K562 (cell line): ENCODE results near the gene NTRK2. TPM values are rescaled to one million over a fixed set of nuclear protein-coding genes. Genes with fewer than 3 reads are reported as not detected.

Experiments
- ATAC-seq: fragments of 200-7000 bp; cut with Tn5 transposase; 3 replicates; pipeline ENCODE4 v1.9.1; 2020; ENCODE audit warnings: moderate library complexity
- BruUV-seq: library from RNA; stranded (reverse); fragments of 400-500 nt; replicated peaks from 2 replicates; lab custom pipeline; 2021; lab: Mats Ljungman, UMichigan
- CTCF ChIA-PET: fragments of 300-600 bp; formaldehyde crosslinking; extraction: SDS; loops from one replicate; lab custom pipeline; 2021; ENCODE audit warnings: low intra/inter-chr PET ratio; lab: Yijun Ruan, JAX
- POLR2A ChIA-PET: fragments of 300-600, 350-650 bp; sonication (Branson Sonifier 250); formaldehyde crosslinking; extraction: SDS; loops from one replicate; lab custom pipeline; 2021; ENCODE audit warnings: antibody characterized with exemption, inconsistent platforms; lab: Yijun Ruan, JAX
- DNase-seq, 4 experiments: peaks; one replicate each; pipeline versions ENCODE4 v3.0.0 to v3.0.0-alpha.2; 2011 to 2018; ENCODE audit warnings: low spot score in 3 of 4, mixed read lengths in 3 of 4; ENCODE audit errors: extremely low read depth in 1 of 4
- FAIRE-seq: peaks from 2 replicates; lab custom pipeline; 2011; peaks lifted over from hg19 to GRCh38; lab: Jason Lieb, UNC
- H2AFZ ChIP-seq: 2 replicates; pipeline ENCODE4 v1.6.0; 2011; ENCODE audit warnings: low read depth, low read length, control low read depth, inconsistent platforms
- H3K27ac ChIP-seq: fragments of 200-600 bp; 3 replicates; pipeline ENCODE4 v1.8.0; 2011; ENCODE audit warnings: low read depth, mild to moderate bottlenecking, control low read depth, inconsistent platforms, low read length, moderate library complexity, mixed read lengths; ENCODE audit errors: extremely low read depth
- H3K27me3 ChIP-seq, 2 experiments: fragments of 300-600 bp in 1 of 2; 2 replicates in 1 of 2; 3 replicates in 1 of 2; pipeline versions ENCODE4 v1.6.0 to v1.8.0; 2011; ENCODE audit warnings: inconsistent platforms in 2 of 2, low read length in 2 of 2, mild to moderate bottlenecking in 1 of 2, mixed read lengths in 1 of 2, moderate library complexity in 1 of 2; ENCODE audit not compliant: control insufficient read depth in 2 of 2, insufficient read depth in 2 of 2
- H3K36me3 ChIP-seq: fragments of 300-600 bp; 3 replicates; pipeline ENCODE4 v1.8.0; 2011; ENCODE audit warnings: mild to moderate bottlenecking, low read length, inconsistent platforms; ENCODE audit not compliant: control insufficient read depth, insufficient read depth
- H3K4me1 ChIP-seq, 2 experiments: fragments of 200-600 bp in 1 of 2; replicated peaks in 1 of 2; 2 replicates in 1 of 2; 3 replicates in 1 of 2; pipeline versions ENCODE4 v1.5.1 to v1.8.0; 2011; ENCODE audit warnings: inconsistent platforms in 2 of 2, low read length in 2 of 2, mild to moderate bottlenecking in 1 of 2, mixed read lengths in 1 of 2, moderate library complexity in 1 of 2; ENCODE audit not compliant: control insufficient read depth in 2 of 2, insufficient read depth in 2 of 2
- H3K4me2 ChIP-seq: 2 replicates; pipeline ENCODE4 v1.6.1; 2011; ENCODE audit warnings: low read length, control low read depth, inconsistent platforms, mixed read lengths; ENCODE audit not compliant: insufficient read depth
- H3K4me3 ChIP-seq: fragments of 200-600 bp; sonication (generic), shearing (Covaris generic); 2 replicates; pipeline ENCODE4 v1.5.1; 2016; ENCODE audit warnings: control low read depth, inconsistent platforms
- H3K79me2 ChIP-seq: fragments of 200-600 bp; 3 replicates; pipeline ENCODE4 v1.8.0; 2011; ENCODE audit warnings: low read length, inconsistent platforms; ENCODE audit not compliant: control insufficient read depth, insufficient read depth
- H3K9ac ChIP-seq, 2 experiments: 2 replicates each; pipeline versions ENCODE4 v1.6.0 to v1.6.1; 2011; ENCODE audit warnings: low read depth in 2 of 2, low read length in 2 of 2, control low read depth in 1 of 2, inconsistent platforms in 1 of 2, mild to moderate bottlenecking in 1 of 2, mixed read lengths in 1 of 2; ENCODE audit not compliant: insufficient read depth in 1 of 2
- H3K9me1 ChIP-seq: one replicate; pipeline ENCODE4 v1.6.0; 2011; ENCODE audit warnings: inconsistent platforms, mild to moderate bottlenecking, low read length, moderate library complexity; ENCODE audit not compliant: control insufficient read depth, insufficient read depth
- H3K9me3 ChIP-seq: replicated peaks from 2 replicates; pipeline ENCODE4 v1.5.1; 2011; ENCODE audit warnings: low read depth, low read length, inconsistent platforms; ENCODE audit not compliant: control insufficient read depth, insufficient read depth
- H4K20me1 ChIP-seq: replicated peaks from 2 replicates; pipeline ENCODE4 v1.6.1; 2011; ENCODE audit warnings: low read length, inconsistent platforms, mixed read lengths; ENCODE audit not compliant: control insufficient read depth, insufficient read depth
- CC2D1A ChIP-seq: fragments of 450-650 bp; IDR thresholded peaks from 2 replicates; pipeline ENCODE4 v1.6.1; 2017; ENCODE audit warnings: mild to moderate bottlenecking
- CHD1 ChIP-seq: fragments of 200-600 bp; sonication (generic); IDR thresholded peaks from one replicate; pipeline ENCODE4 v1.6.1; 2012; ENCODE audit warnings: mild to moderate bottlenecking, moderate library complexity, low read length, inconsistent platforms
- MECOM ChIP-seq: fragments of 250-450 bp; sonication (Bioruptor Pico); IDR thresholded peaks from 2 replicates; pipeline ENCODE4 v1.8.0; 2022; ENCODE audit warnings: inconsistent platforms
- POLR2AphosphoS2 ChIP-seq: IDR thresholded peaks from 2 replicates; pipeline ENCODE4 v1.6.1; 2012; ENCODE audit warnings: low read length, improper control_type of control experiment
- RAD51 ChIP-seq: fragments of 450-650 bp; IDR thresholded peaks from 2 replicates; pipeline ENCODE4 v1.7.1; 2016; ENCODE audit warnings: low read depth, mild to moderate bottlenecking, borderline replicate concordance
- ZNF586 ChIP-seq: fragments of 450-650 bp; formaldehyde crosslinking; conservative IDR thresholded peaks from 2 replicates; pipeline ENCODE4 v1.4.0; 2020; ENCODE audit warnings: mild to moderate bottlenecking, moderate library complexity
- WGBS: fragments of 100-300 bp; shearing (Covaris generic); methylation state at CpG from one replicate; pipeline ENCODE4 v1.1.6; 2016; ENCODE audit warnings: low coverage, mixed read lengths; ENCODE audit not compliant: insufficient coverage; ENCODE audit errors: missing lambda C conversion rate; 5-methylcytosine and 5-hydroxymethylcytosine counted together
- in situ Hi-C: fragments of 300-500 bp; cut with MboI; formaldehyde crosslinking; loops from 4 replicates; pipeline ENCODE4 v1.15.0; 2018; ENCODE audit warnings: inconsistent platforms, mixed read lengths
- intact Hi-C: fragments of 100-400 bp; cut with micrococcal nuclease; formaldehyde crosslinking; loops from 2 replicates; pipeline ENCODE4 v1.14.2; 2022
- polyA plus RNA-seq, 8 experiments: library from polyadenylated mRNA; depleted of rRNA in 4 of 8; stranded (reverse) in 5 of 8; unstranded in 3 of 8; fragments of >200 nt; fragmentation: Nextera tagmentation in 2 of 8; fragmentation: Illumina TruSeq in 1 of 8; extraction: Ambion mirVana in 2 of 8; extraction: Trizol in 1 of 8; gene quantifications; 2 replicates each; pipeline versions ENCODE4 v1.2.1 to v1.2.3, GENCODE V29; 2011 to 2014; ENCODE audit warnings: inconsistent platforms in 1 of 8, missing spikeins in 1 of 8
- total RNA-seq, 7 experiments: library from RNA; depleted of rRNA in 6 of 7; stranded (reverse); fragments of >200 nt in 6 of 7; fragmentation: Illumina TruSeq in 2 of 7; extraction: Trizol in 2 of 7; gene quantifications; 2 replicates each; pipeline versions ENCODE4 v1.2.1 to v1.2.3, GENCODE V29; 2011 to 2021; ENCODE audit warnings: low replicate concordance in 1 of 7

The NTRK2 gene
- total and polyA plus RNA-seq, 9 of the 15 experiments (the other 6 are each of a cell fraction or from before 2014, with no cell fraction given), result not detected

GRCh38 chr9:84937180-84937579, 267.7 kb downstream of the NTRK2 start:
- in situ Hi-C loops (no loop called here), intact Hi-C loops (no loop called here)
- H3K27me3 ChIP-seq, result no peaks in the 10 kb centered on the region
- H3K9me3 ChIP-seq, result no peaks in the 10 kb centered on the region
- no peak overlapping the region for H3K4me2 ChIP-seq
- no peak for ATAC-seq
- H3K36me3 ChIP-seq, result no peaks in the 10 kb centered on the region
- no peak overlapping the region for H2AFZ ChIP-seq
- no peak overlapping the region for H3K9ac ChIP-seq
- BruUV-seq, result no TSS peak
- TF ChIP-seq RAD51 (no peak), POLR2AphosphoS2 (no peak), ZNF586 (CRISPR knock-in tag) (no peak), MECOM (CRISPR knock-in tag) (no peak), CC2D1A (no peak)
- H4K20me1 ChIP-seq, result no peaks in the 10 kb centered on the region
- H3K27ac ChIP-seq, result no peak overlapping the region
- WGBS, result 0% methylated on average over 1 of the region's 2 CpGs
- ChIA-PET CTCF (no interaction called here), POLR2A (no interaction called here)
- no peaks in the 10 kb centered on the region for H3K4me1 ChIP-seq
- no peaks in the 10 kb centered on the region for H3K9me1 ChIP-seq
- FAIRE-seq, result no peak
- no peaks in the 10 kb centered on the region for H3K79me2 ChIP-seq
- DNase-seq, result no peak
- no peak overlapping the region for H3K4me3 ChIP-seq

- Histone ChIP-seq H2AFZ (no peak overlapping the region), H3K27me3 (no peaks in the 10 kb centered on the region), H3K9me3 (no peaks in the 10 kb centered on the region), H3K4me1 (no peaks in the 10 kb centered on the region), H3K79me2 (no peaks in the 10 kb centered on the region), H3K9me1 (no peaks in the 10 kb centered on the region)
- in situ Hi-C loops, result no loop called here
- TF ChIP-seq CHD1, result no peak
- TF ChIP-seq, all 486 proteins: peak for 0
- DNase-seq (no peak), ATAC-seq (no peak), FAIRE-seq (no peak)
- no peak overlapping the region for H3K9ac ChIP-seq
- H3K4me2 ChIP-seq, result no peak overlapping the region
- no peaks in the 10 kb centered on the region for H3K36me3 ChIP-seq
- ChIA-PET POLR2A (no interaction called here), CTCF (no interaction called here)
- H4K20me1 ChIP-seq, result no peaks in the 10 kb centered on the region
- no peak overlapping the region for H3K27ac ChIP-seq
- intact Hi-C loops, result no loop called here
- BruUV-seq, result no TSS peak
- no peak overlapping the region for H3K4me3 ChIP-seq
- WGBS, result 0% methylated on average over 3 of the region's 3 CpGs
These were observed 268.1 kb downstream of the NTRK2 start for GRCh38 chr9:84937581-84937980.
